GM12891 (cell line): ENCODE measurements around the gene PIKFYVE.

ENCODE experiments used
- POLR2A ChIP-seq: IDR thresholded peaks from 2 replicates; pipeline ENCODE4 v1.6.1; 2011; ENCODE audit warnings: low read depth, low read length, control low read depth
- POLR2AphosphoS5 ChIP-seq: IDR thresholded peaks from 2 replicates; pipeline ENCODE4 v1.6.1; 2011; ENCODE audit warnings: low read depth, low read length, control low read depth
- TAF1 ChIP-seq: IDR thresholded peaks from 2 replicates; pipeline ENCODE4 v1.6.1; 2011; ENCODE audit warnings: low read depth, low read length, control low read depth

GRCh38 chr2:208295834-208296233 is 29.8 kb downstream of the PIKFYVE start:
- TF ChIP-seq POLR2AphosphoS5 (no peak), POLR2A (no peak), TAF1 (no peak)
